ENCODE measurements around the gene IFIT1. TPM values are rescaled to one million over a fixed set of nuclear protein-coding genes. Genes with fewer than 3 reads are reported as not detected.
"Not testable (repeated sequence)": the region's sequence is repeated elsewhere in the genome, so short reads cannot be mapped to it uniquely, and the experiment has no call there.

The IFIT1 gene
- total RNA-seq, 3 donors from 2014 or later (not counting 1 experiment from before 2014, with no cell fraction given), result 1.0 to 4.9 (median 2.7) TPM

GRCh38 chr10:89390476-89391225 lies 1.8 kb upstream of the IFIT1 start:
- Histone ChIP-seq H3K4me1 (ENCODE audit: control insufficient read depth, insufficient read depth, low read length) (peaks cover 8% of the 10 kb centered on the region), H3K27me3 (ENCODE audit: control insufficient read depth, insufficient read depth, low read length) (no peaks in the 10 kb centered on the region), H3K4me3 (ENCODE audit: low read length) (no peak overlapping the region), H3K36me3 (ENCODE audit: control insufficient read depth, insufficient read depth, low read length) (no peaks in the 10 kb centered on the region), H3K9me3 (ENCODE audit: control insufficient read depth, insufficient read depth, low read length) (no peaks in the 10 kb centered on the region), H3K27ac (ENCODE audit: low read length) (no peak overlapping the region)
- Mint-ChIP-seq H3K9me3 (no peaks in the 10 kb centered on the region), H3K36me3 (no peaks in the 10 kb centered on the region), H3K4me3 (peak overlapping the region; percentile 9), H3K27ac (peak overlapping the region; percentile 45 to 93), H3K4me1 (peaks cover 21 to 22% of the 10 kb centered on the region in 2 donors), H3K27me3 (ENCODE audit: low read depth in 2 of 2) (no peaks in the 10 kb centered on the region)
- TF ChIP-seq CTCF (IDR thresholded peaks at IDR 0.05), result no peak
- no peak for ATAC-seq
- WGBS (ENCODE audit: insufficient coverage), result 95% methylated on average over 5 of the region's 5 CpGs
- intact Hi-C loops (cut with micrococcal nuclease), result no loop called here
- no peak for DNase-seq

- H3K9me3 ChIP-seq (ENCODE audit: control insufficient read depth, insufficient read depth, low read length); H3K36me3 ChIP-seq (ENCODE audit: control insufficient read depth, insufficient read depth, low read length); ATAC-seq; DNase-seq; H3K36me3 Mint-ChIP-seq; H3K9me3 Mint-ChIP-seq; H3K27ac ChIP-seq (ENCODE audit: low read length); H3K4me1 ChIP-seq (ENCODE audit: control insufficient read depth, insufficient read depth, low read length); intact Hi-C loops (cut with micrococcal nuclease); H3K27me3 Mint-ChIP-seq (ENCODE audit: low read depth in 2 of 2); H3K27me3 ChIP-seq (ENCODE audit: control insufficient read depth, insufficient read depth, low read length); H3K4me3 ChIP-seq (ENCODE audit: low read length): not testable (repeated sequence)
- peak overlapping the region; percentile 9 for H3K4me3 Mint-ChIP-seq
- peaks cover 21 to 22% of the 10 kb centered on the region in 2 donors for H3K4me1 Mint-ChIP-seq
- WGBS (ENCODE audit: insufficient coverage), result 100% methylated on average over 4 of the region's 4 CpGs
- H3K27ac Mint-ChIP-seq, result peak overlapping the region; percentile 45 to 93
Measured at GRCh38 chr10:89391226-89391576, 1.2 kb upstream of the IFIT1 start.

GRCh38 chr10:89392974-89393373 lies 551 bp downstream of the IFIT1 start:
- DNase-seq (peak in 1 of 2 donors; percentile 39), ATAC-seq (peak in 2 of 3 donors; percentile 39 to 52)
- H3K9me3 ChIP-seq (ENCODE audit: control insufficient read depth, insufficient read depth, low read length), result no peaks in the 10 kb centered on the region
- intact Hi-C loops (cut with micrococcal nuclease), result loop anchor here (1.0 kb wide), 2 partner anchors 21 to 26 kb away; partner anchors contain the start of gene IFIT5
- H3K27ac ChIP-seq (ENCODE audit: low read length), result peak overlapping the region; percentile 73
- H3K36me3 Mint-ChIP-seq, result no peaks in the 10 kb centered on the region
- peak overlapping the region; percentile 56 for H3K4me3 ChIP-seq (ENCODE audit: low read length)
- no peaks in the 10 kb centered on the region for H3K36me3 ChIP-seq (ENCODE audit: control insufficient read depth, insufficient read depth, low read length)
- H3K4me3 Mint-ChIP-seq, result peak overlapping the region; percentile 96
- peak overlapping the region; percentile 89 to 93 for H3K27ac Mint-ChIP-seq
- no peaks in the 10 kb centered on the region for H3K27me3 ChIP-seq (ENCODE audit: control insufficient read depth, insufficient read depth, low read length)
- no peaks in the 10 kb centered on the region for H3K9me3 Mint-ChIP-seq
- TF ChIP-seq CTCF (IDR thresholded peaks at IDR 0.05), result no peak
- 52% methylated on average over 2 of the region's 2 CpGs for WGBS (ENCODE audit: insufficient coverage)
- peaks cover 8% of the 10 kb centered on the region for H3K4me1 ChIP-seq (ENCODE audit: control insufficient read depth, insufficient read depth, low read length)
- H3K27me3 Mint-ChIP-seq (ENCODE audit: low read depth in 2 of 2), result no peaks in the 10 kb centered on the region
- H3K4me1 Mint-ChIP-seq, result peaks cover 21 to 22% of the 10 kb centered on the region in 2 donors

- no peaks in the 10 kb centered on the region for H3K27me3 ChIP-seq (ENCODE audit: control insufficient read depth, insufficient read depth, low read length)
- H3K27me3 Mint-ChIP-seq (ENCODE audit: low read depth in 2 of 2), result no peaks in the 10 kb centered on the region
- no peak overlapping the region for H3K27ac ChIP-seq (ENCODE audit: low read length)
- H3K9me3 Mint-ChIP-seq, result no peaks in the 10 kb centered on the region
- DNase-seq, result no peak
- ATAC-seq, result no peak
- H3K4me1 ChIP-seq (ENCODE audit: control insufficient read depth, insufficient read depth, low read length), result peaks cover 8% of the 10 kb centered on the region
- no peak for TF ChIP-seq CTCF (IDR thresholded peaks at IDR 0.05)
- H3K4me3 Mint-ChIP-seq, result no peak overlapping the region
- H3K9me3 ChIP-seq (ENCODE audit: control insufficient read depth, insufficient read depth, low read length), result no peaks in the 10 kb centered on the region
- H3K36me3 ChIP-seq (ENCODE audit: control insufficient read depth, insufficient read depth, low read length), result no peaks in the 10 kb centered on the region
- 75% methylated on average over 2 of the region's 3 CpGs for WGBS (ENCODE audit: insufficient coverage)
- H3K27ac Mint-ChIP-seq, result no peak overlapping the region
- H3K4me1 Mint-ChIP-seq, result peaks cover 21 to 22% of the 10 kb centered on the region in 2 donors
- no peak overlapping the region for H3K4me3 ChIP-seq (ENCODE audit: low read length)
- no peaks in the 10 kb centered on the region for H3K36me3 Mint-ChIP-seq
- intact Hi-C loops (cut with micrococcal nuclease), result no loop called here
Measured at GRCh38 chr10:89393898-89394297, 1.5 kb downstream of the IFIT1 start.

Measured in natural killer cell (primary cell).